Measurements from ENCODE around the gene PGP.

The PGP gene

DNA sequence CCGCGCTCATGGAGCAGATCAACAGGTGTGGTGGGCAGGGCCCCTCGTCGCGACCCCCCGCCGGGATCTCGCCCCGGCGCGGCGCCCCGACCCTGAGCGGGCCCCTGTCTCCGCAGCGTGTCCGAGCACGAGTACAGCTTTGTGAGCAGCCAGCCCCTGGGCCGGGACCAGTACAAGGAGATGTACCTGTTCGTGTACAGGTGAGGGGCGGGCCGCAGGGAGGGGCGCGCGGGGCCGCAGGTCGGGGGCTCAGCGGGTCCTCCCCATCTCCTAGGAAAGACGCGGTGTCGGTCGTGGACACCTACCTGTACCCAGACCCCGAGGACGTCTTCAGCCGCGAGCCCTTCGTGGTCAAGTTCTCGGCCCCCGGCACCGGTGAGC, 22.5 kb upstream of the PGP start:
- DNase-seq (ENCODE audit: low spot score): no peak

DNA sequence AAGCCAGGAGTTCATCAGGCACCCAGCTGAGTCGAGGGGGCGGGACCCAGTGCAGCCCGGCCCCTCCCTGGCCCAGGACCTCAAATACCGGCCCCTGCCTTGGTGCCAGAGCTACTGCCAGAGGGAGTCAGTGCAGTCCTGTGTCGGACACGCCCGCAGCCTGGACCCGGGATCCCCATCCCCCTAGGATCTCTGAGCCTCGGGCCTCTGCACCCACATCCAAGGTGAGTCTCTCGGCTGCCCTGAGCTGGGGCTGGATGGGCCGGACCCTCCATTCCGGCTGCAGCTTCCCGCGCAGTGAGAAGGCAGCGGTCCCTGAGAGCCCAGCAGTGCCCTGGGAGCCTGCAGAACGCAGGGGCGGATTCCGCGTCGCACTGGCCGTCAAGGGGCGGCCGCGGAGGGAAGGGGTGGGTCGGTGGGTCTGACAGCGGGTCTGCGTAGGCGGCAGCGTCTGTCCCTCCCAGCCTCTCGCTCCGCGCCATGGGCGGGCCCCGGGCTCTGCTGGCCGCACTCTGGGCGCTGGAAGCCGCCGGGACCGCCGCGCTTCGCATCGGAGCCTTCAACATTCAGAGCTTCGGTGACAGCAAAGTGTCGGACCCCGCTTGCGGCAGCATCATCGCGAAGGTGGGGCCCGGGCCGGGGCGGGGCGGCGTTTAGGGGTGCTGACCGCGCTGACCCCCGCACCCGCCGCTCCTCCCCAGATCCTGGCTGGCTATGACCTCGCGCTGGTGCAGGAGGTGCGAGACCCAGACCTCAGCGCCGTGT, 21.9 kb upstream of the PGP start, which contains the start of gene DNASE1L2:
Gene DNASE1L2, plus strand, starts transcription at position 108 of the 765 bp plus-strand sequence. Its CDS starts 373 bp downstream, at position 481.
- DNase-seq (ENCODE audit: low spot score): peak; percentile 78

DNA sequence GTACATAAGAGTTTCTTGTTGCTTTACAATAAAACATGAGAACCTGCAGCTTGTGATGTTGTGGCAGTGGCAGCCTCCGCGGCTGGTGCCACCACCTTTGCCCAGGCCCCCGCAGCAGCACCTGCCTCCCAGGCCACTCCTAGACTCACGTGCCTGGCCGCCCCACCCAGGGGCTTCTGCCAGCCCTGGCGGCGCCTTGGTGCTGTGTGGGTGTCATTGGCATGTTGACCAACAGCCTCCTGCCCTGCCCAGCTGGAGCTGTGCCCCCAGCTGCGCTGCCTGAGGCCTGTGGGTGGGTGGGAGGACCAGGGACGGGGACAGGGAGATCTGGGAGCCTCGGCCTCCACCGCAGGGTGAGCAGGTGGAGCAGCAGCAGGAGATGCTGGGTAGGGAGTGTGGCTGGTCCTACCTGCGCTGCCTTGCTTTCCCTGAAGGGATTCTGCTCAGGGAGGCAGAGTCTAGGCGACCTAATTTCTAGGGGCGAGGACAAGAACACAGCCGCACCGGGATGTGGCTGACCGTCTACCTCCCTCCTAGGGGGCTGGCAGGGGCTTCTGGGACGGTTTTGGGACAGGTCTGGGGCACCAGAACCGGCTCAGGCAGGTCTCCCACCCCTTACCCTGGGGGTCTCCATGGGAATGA, 21.2 kb upstream of the PGP start:
- DNase-seq (ENCODE audit: low spot score): no peak

DNA sequence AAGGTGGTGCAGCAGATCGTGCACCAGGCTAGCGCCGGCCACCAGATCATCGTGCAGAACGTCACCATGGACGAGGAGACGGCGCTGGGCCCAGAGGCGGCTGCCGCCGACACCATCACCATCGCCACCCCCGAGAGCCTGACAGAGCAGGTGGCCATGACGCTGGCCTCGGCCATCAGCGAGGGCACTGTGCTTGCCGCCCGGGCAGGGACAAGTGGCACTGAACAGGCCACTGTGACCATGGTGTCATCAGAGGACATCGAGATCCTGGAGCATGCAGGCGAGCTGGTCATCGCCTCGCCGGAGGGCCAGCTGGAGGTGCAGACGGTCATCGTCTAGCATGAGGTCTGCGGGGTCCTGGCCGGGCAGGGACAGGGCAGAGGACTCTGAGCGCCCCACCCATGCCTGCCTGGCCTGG, 20.6 kb upstream of the PGP start:
- DNase-seq (ENCODE audit: low spot score): no peak

DNA sequence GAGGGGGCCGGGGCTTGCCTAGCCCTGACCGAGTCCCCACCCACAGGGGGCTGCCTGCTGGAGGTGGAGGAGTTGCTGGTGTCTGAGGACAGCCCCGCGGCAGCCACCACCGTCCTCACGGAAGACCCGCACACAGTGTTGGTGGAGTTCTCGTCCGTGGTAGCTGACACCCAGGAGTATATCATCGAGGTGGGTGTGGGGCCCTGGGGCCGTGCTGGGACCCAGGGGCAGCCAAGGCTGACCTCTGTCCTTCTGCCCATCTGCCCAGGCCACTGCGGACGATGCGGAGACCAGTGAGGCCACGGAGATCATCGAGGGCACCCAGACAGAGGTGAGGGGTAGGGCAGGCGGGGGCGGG, 20.2 kb upstream of the PGP start:
- DNase-seq (ENCODE audit: low spot score): no peak

DNA sequence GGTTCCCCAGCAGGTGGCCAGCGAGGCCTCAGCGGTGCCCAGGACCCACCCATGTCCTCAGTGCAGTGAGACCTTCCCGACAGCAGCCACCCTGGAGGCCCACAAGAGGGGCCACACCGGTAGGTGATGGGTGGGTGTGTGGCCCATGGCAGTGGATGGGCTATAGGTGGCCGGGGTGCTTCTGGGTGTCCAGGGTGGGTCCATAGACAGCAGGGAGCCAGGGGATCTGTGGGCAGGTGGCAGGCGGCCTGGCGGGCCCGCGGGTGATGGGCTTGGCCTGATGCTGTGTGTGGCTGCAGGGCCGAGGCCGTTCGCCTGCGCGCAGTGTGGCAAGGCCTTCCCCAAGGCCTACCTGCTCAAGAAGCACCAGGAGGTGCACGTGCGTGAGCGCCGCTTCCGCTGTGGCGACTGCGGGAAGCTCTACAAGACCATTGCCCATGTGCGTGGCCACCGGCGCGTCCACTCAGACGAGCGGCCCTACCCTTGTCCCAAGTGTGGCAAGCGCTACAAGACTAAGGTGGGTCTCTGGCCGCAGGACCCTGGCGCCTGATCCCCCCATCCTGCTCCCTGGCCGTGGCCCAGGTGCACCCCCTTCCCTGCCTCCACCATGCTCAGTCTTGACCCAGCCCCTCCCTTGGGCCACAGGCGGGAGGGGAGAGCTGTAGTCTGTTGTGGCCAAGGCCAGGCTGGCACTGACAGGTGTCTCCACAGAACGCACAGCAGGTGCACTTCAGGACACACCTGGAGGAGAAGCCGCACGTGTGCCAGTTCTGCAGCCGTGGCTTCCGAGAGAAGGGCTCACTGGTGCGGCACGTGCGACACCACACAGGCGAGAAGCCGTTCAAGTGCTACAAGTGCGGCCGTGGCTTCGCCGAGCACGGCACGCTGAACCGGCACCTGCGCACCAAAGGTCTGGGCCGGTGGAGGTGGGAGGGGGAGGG, 19.5 kb upstream of the PGP start:
- no peak for DNase-seq (ENCODE audit: low spot score)

DNA sequence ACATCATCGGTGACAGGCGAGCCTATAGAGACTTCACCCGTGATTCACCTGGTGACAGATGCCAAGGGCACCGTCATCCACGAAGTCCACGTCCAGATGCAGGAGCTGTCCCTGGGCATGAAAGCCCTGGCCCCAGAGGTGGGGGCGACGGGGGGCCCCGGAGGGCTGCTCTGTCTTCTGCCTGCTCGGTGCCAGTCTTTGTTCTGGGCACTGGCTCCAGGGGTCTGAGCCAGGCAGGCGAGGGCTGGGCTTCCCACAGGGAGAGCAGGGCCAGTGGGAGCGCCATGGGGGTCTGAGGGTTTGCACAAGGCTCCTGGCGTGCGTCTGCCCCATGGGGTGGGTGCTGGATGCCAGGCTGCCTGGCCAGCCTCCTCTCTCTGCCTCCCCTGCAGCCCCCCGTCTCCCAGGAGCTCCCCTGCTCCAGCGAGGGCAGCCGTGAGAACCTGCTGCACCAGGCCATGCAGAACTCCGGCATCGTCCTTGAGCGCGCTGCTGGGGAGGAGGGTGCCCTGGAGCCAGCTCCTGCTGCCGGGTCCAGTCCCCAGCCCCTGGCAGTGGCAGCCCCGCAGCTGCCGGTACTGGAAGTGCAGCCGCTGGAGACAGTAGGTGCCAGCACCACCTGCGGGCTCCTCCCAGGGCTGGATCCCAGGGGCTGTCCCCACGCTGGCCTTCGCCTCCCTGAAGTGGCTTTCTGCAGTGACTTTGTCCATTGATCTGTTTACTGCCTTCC, 18.6 kb upstream of the PGP start:
- DNase-seq (ENCODE audit: low spot score): no peak

DNA sequence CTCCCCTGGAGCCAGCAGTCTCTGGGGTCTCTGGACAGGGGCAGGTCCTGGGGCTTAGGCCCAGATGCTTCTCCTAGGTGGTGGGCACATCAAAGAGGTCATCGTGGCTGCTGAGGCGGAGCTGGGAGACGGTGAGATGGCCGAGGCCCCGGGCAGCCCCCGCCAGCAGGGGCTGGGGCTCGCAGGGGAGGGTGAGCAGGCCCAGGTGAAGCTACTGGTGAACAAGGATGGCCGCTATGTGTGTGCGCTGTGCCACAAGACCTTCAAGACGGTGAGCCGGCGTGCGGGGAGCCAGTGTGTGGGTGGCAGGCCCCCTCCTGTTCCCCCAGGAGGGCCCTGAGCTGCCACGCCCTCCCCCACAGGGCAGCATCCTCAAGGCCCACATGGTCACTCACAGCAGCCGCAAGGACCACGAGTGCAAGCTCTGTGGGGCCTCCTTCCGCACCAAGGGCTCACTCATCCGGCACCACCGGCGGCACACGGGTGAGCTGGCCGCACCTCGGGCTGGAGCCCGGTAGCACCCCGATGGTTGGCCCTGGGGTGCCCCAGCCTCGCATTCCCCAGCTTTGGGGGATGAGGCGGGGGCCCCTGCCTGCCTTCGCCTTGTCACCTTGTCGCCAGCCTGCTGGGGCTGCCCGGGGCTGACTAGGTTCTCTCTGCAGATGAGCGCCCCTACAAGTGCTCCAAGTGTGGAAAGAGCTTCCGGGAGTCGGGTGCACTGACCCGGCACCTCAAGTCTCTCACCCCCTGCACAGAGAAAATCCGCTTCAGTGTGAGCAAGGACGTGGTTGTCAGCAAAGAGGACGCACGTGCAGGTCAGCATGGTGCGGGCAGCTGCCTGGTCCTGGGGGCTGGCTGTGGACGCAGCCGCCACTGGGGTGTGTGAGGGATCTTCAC, 17.7 kb upstream of the PGP start:
- no peak for DNase-seq (ENCODE audit: low spot score)

DNA sequence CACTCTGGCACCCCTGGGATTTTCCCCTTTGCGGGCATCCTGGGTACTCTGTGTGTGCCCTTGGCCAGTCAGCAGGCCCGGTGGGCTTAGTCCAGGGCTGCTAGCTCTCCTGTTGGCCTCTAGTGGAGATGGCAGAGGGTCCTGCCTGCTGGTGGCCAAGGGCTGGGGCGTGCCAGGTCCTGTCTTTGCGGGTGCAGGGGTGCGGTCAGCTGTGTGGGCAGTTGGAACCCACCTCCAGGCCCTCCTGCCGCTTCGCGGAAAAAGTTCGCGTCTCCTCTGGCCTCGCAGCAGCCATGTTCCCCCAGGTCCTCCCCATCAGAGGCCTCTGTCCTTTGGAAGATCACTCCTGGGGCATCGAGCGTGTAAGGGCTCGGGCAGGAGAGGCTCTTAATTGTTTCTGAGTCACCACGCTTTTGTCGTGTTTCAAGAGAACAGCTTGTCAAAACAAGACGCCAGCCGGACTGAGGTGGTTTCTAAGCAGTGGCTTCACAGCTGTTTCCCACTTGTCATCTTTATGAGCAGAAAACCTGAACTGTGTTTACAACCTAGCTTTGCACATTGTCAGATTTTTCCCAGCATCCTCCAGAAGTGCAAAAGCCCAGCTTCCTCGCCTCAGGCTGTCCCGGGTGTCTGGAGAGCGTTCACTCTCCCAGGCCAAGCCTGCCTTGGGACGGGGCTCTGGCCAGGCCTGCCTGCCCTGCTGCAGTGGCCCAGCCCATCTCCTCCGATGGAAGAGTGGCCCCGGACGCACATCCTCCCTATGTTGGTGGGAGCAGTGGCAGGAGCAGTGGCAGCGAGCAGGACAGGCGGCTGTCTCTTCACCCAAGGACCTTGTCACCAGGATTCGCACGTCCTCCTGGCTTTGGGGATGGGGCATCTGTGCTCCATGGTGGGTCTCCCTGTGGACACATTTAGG, 16.6 kb upstream of the PGP start:
- DNase-seq (ENCODE audit: low spot score): no peak

DNA sequence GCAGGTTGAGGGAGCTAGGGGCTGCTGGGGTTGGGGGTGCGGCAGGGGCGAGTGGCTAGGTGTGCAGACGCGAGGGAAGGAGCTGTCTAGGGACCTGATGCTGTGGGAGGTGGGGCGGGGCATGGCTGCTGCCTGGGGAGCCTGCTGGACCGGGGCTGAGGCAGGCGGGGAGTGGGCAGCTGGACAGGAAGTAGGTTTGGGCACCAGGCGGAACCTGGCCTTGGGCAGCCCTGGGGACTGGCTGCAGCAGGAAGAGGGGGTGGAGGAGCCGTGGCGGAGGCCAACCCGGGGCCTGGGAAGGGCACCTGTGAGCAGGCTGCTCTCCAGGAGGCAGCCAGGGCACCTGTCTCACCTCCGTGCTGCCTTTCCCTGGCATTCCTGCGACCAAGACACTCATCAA, 15.7 kb upstream of the PGP start:
- no peak for DNase-seq (ENCODE audit: low spot score)

DNA sequence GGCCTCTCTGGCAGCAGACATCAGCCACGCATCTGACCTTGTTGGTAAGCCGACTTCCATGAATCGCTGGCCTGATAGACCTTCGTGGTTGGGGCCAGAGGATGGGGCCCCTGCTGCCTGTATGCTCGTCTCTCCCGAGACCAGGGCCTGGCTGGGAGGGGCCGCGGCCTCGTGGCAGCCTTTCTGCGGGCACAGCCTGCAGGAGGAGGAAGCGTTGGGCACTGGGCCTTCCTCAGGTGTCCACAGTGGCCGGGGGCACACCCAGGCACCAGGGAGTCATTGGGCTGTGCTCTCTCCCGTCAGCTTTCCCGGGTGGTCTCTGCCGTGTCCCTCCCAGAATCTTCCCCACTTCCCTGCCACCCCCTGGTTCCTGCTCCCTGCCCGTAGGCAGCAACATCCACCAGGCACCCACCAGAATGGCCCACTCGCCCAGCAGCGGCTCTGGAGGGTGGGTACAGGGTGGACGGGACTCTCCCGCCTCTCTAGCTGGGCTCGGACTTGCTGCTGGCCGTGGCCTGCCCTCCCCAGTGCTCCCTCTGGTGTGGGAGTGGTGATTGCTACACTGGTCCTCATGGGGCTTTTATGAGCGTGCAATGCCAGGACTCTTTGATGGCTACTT, 15.1 kb upstream of the PGP start:
- no peak for DNase-seq (ENCODE audit: low spot score)

DNA sequence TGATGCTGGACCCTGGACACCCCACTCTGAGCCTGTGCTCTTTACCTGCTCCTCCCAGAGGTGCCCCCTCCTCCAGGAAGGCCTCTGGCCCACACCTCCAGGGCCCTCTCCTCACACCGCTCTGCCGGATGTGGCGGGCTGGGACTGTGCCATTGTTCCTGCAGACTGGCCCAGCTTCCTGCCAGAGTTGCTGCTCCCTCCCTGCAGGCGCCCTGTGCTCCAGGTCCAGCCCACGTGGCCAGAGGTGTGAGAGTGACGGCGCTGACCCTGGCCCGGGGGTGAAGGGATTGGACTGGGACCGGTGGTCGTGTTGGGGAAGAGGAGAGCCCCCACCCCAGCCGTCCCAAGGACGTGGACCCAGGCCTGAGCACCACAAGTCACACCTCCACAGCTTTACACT, 14.5 kb upstream of the PGP start:
- no peak for DNase-seq (ENCODE audit: low spot score)

DNA sequence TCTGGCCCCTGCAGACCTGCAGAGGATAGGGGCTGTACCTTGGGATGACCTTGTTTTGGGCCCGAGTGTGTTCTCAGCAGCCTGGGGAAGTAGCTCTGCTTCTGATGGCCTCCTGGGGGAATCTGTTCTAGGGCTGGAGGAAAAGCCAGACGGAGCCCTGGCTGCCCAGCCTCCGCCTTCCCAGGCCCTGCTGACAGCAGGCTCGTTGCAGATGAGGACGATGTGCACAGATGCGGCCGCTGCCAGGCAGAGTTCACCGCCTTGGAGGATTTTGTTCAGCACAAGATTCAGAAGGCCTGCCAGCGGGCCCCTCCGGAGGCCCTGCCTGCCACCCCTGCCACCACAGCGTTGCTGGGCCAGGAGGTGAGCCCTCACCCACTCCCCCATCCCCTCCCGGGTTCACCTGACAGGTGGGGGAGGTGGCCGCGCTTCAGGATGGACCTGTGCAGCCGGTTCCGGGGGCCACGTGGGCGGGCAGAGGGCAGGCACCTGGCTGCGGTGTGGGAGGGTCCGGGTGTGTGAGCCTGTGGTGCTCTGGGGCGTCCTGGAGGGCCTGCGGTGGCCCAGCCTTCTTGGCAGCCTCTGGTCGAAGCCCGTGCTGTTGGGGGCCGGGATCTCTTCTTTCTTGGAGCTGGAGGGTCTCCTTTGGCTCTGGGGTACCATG, 13.7 kb upstream of the PGP start:
- no peak for DNase-seq (ENCODE audit: low spot score)

DNA sequence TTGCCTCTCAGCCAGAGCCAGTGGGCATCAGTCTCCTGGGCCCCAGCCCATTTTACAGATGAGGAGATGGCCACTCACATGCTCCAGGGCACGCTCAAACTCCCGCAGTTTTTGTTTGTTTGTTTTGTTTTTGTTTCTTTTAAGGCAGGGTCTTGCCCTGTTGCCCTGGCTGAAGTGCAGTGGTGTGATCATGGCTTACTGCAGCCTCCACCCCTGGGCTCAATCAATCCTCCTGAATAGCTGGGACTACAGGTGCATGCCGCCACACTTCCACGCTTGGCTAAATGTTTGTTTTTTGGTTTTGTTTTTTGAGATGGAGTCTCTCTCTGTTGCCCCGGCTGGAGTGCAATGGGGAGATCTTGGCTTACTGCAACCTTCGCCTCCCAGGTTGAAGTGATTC, 12.3 kb upstream of the PGP start:
- DNase-seq (ENCODE audit: low spot score): no peak

DNA sequence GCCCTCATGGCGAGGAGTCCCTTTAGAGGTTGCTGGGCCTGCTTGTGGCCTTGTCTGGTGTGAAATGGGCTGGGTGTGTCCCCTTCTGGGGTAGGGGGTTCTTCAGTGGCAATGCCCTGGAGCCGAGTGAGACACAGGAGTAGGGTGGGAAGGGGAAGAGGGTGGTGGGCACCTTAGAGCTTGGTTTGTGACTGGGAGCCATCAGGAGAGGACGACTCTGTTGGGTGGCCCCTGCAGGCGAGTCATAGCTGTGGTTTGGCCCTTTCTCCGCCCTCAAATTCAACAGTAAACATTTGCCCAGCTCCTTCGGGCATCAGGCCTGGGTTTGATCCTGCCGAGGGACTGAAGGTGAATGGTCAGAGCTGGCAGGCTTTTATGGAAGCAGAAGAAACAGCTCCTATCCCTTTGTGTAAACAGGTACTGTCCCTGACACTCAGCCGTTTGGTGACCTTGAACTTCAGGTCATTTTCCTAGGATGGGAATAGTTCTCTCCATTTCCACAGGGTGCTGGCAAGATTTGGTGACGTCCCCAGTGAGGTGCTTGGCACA, 11.7 kb upstream of the PGP start:
- DNase-seq (ENCODE audit: low spot score): no peak

DNA sequence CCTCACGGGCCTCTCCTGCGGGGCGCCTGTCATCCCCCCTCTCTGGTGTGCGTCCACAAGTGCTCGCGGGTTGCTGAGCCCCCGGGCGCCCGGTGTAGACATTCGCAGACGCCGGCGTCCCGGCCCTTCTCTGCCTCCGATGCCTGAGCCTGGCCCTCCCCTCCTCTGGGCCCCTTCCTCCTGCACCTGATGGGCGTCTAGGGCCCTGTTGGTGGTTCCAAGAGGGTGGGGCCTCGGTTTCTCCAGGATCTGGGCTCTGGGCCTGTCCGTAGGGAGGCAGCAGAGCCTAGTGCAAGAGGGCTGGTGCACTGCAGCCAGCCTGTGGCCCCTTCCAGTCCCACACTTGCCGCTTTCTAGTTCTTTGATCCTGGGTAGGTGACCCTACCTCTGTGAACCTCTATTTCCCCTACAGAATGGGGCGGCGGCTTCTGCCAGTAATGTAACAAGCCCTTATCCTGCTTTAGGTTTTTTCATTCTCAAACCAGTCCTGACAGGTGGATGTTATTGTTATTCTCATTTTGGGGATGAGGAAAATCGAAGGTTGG, 9.4 kb upstream of the PGP start:
- DNase-seq (ENCODE audit: low spot score): peak; percentile 76

DNA sequence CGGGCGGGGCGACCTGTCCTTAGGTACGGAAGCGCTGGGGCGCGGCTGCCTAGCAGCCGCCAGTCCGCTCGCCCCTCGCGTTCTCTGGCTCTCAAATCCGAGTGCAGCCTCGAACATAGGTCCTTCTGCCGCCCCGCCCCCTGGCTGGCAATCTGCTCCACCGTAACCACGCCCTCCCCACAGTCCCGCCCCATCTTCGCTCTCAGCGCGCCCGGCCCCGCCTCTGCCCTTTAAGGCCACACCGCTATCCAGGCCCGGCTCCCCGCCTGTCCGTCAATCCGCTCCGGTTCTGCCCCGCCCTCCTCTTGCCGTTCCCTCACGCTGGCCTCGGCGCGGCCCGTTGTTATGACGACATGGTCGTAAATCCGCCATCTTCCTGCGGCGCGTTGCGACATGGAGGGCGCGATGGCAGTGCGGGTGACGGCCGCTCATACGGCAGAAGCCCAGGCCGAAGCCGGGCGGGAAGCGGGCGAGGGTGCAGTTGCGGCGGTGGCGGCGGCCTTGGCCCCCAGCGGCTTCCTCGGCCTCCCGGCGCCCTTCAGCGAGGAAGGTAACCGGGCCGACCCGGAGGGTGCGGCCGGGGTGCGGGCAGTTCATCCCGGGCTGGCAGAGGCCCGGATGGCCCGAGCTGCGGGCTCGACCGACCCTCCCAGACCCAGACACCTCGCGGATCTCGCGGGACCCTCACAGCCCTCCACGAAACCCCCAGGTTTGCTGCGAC, 8.7 kb upstream of the PGP start, which contains the start of gene E4F1:
Gene E4F1, plus strand, starts transcription at position 371 of the 721 bp plus-strand sequence. Its CDS starts 23 bp downstream, at position 394.
- peak; percentile 100 for DNase-seq (ENCODE audit: low spot score)
